CD4-positive, alpha-beta T cell treated with Interferon gamma for 1 hour (primary cell): ENCODE data around the gene LSS.

Source experiments
- DNase-seq: peaks from one replicate; pipeline ENCODE4 v3.0.0-alpha.2; 2020

The LSS gene

DNA sequence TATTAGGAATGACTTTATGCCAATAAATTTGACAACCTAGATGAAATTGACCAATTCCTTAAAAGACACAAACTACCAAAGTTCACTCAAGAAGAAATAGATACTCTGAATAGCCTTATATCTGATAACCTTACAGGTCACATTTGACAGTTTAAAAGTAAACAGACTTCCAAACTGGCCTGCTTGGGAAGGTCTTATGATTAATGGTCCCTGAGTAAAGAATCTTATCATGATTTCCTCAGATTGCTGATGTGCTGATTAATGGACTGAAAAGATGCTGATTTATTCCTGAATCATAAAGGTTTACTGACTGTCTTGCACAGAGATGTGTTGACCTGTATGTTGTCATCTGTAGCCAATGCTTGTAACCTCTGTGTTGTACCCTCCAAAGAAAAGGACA, 63.5 kb downstream of the LSS start:
- no peak for DNase-seq

DNA sequence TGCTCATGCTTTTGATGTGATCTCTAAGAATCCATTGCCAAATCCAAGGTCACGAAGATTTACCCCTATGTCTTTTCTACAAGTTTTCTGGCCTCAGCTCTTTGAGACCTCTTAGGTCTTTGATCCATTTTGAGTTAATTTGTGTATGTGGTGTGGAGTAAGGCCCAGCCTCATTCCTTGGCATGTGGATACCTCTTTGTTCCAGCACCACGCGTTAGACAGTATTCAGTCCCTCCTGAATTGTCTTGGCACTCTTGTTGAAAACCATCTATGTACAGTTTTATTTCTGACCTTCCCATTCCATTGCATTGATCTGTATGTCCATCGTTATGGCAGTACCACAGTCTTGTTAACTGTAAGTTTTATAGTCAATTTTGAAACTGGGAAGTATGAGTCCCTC, 65.2 kb downstream of the LSS start:
- DNase-seq: no peak

- DNase-seq: no peak
Observed at GRCh38 chr21:46161633-46162592, 66.7 kb downstream of the LSS start.

DNA sequence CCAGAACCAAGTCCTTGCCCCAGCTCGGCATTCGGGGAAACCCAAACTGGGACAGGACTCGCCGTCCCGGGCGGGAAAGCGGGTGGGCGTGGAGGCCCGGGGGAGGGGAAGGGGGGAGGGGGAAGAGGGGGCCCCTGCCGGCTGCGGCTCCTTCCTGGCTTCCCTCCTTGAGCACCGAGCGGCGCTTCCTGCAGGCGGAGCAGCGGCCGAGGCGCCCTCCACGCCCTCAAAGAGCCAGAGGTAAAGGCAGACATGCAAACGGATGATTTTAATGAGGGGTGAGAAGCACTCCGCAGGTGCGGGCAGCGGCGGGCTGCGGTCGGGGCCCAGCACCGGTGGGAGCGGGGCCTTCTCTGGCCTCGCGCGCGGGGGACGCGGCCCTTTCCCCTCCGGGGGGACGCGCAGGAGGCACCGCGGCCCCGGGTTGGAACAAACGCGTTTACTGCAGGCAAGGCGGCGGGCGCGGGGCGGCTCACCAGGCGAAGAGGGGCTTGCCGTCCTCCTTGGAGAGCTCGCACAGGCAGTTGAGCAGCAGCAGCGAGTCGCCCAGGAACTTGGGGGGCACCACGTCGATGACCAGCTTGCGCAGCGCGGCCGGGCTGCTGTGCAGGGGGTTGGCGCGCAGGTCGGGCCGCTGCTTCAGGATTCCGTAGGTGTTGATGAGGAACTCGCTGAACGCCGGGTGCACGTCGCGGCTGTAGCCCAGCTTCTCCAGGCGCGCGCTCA, 67.5 kb downstream of the LSS start:
- no peak for DNase-seq

GRCh38 chr21:46160657-46160906, 68.0 kb downstream of the LSS start:
- DNase-seq: no peak

DNA sequence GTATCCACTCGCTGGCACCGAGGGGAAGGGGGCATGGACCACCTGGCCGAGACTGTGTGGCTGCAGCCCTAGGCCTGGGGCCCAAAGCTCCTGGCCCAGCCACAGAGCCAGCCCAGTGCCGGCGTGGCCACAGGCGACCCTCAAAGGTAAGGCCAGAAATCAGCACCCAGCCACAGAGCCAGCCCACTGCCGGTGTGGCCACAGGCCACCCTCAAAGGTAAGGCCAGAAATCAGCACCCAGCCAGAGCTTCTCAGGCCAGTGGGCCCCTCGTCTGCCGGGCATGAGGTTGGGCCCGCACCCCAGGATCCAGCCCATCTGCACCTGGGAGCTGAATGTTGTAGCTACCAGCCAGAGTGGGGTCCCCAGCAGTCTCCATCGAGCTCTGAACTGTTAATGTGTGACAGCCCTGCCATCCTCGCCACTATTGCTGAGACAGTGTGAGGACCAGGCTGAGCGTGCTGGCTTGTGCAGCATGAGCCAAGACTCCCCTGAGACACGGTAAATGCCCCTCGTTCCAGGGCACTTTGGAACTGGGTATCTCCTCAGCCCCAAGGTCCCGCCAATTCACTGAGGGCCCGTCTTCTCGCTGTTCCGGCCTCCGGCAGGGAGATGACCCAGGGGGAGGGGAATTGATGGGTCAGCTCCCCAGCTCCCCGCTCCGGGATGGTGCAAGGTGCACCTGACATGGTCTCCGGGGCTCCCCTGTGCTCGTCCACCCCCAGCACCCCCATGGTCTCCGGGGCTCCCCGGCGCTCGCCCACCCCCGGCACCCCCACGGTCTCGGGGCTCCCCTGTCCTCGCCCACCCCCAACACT, 68.5 kb downstream of the LSS start:
- no peak for DNase-seq

DNA sequence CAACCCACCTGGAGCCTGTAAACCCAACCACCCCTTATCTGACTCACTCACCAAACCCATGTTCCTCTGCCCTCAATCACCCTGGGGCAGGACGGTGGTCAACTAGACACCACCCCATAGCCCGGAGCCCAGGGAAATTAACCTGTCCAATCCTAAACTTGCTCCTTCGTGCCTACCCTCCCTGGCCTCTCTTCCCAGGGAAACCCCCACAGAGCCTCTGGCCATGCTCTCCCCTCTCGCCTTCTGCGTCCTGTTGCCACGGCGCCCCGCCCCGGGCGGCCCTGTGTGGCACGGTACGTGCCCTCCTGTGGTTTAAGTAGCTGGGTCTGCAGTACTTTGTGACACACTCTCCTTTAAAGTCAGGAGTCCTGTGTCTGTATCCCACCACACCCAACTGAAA, 69.2 kb downstream of the LSS start:
- DNase-seq: no peak

DNA sequence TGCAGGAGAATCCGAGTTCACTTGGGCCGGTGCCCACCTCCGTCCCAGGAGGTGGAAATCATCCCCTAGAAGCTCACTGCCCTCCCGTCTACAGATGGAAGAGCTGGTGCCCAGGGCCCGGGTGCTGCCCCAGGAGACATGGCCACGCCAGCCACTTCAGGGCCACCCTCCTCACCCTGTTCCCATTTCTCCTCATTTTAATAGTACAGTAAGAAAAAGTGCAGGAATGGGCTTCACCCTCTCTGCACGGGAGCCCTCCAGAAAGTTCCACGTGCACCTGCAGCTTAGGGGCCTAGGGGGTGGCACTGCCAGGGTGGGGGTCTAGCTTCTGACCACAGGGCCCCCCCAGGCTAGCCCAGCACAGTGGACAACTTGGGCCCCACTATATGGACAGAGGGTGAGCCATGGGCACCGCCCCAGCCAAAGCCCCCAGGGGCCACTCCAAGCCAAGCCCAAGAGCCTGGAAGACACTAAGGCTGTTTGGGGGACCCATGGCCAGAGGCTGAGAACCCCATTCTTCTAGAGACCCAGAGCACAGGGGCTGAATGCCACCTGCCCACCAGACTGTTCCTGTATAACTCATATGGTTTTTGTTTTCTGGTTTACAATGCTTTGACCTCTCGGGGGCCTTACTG, 69.8 kb downstream of the LSS start:
- DNase-seq: no peak

DNA sequence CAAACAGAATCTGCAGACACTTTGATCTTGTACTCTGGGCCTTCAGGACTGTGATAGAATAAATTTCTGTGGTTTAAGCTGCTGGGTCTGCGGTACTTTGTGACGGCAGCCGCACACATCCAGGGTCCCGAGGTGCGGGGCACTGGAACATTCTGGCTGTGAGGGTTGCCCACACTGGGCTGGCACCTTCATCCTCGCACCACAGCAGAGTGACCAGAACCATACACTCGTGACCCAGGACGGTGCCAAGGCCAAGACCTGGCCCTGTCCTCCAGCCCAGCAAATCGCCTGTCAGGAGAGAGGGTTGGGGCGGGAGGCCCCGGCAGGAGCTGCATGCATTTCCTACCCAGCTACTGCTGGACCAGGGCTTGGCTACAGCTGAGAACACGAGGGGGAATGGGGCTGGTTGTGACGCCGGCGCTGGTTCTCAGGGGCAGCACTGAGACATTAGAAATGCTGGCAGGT, 70.6 kb downstream of the LSS start:
- no peak for DNase-seq

- no peak for DNase-seq
Observed at GRCh38 chr21:46157396-46157986, 71.1 kb downstream of the LSS start.

DNA sequence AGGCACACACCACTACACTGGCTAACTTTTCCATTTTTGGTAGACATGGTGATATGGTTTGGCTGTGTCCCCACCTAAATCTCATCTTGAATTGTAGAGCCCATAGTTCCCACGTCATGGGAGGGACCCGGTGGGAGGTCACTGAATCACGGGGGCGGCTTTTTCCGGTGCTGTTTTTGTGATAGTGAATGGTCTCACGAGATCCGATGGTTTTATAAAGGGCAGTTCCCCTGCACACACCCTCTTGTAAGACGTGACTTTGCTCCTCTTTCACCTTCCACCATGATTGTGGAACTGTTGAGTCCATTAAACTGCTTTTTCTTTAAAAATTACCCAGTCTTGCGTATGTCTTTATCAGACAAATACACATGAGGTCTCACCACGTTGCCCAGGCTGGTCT, 71.9 kb downstream of the LSS start:
- DNase-seq: no peak

DNA sequence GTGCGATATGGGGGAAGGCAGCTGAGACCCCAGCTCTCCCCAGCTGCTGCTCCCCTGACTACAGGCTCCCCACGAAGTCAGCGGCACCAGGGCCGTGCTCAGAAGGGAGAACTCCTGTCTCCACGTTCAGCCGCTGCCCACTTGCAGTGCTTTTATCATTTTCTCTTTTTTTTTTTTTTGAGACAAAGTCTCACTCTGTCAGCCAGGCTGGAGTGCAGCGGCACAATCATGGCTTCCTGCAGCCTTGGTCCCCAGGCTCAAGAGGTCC, 72.3 kb downstream of the LSS start:
- no peak for DNase-seq

DNA sequence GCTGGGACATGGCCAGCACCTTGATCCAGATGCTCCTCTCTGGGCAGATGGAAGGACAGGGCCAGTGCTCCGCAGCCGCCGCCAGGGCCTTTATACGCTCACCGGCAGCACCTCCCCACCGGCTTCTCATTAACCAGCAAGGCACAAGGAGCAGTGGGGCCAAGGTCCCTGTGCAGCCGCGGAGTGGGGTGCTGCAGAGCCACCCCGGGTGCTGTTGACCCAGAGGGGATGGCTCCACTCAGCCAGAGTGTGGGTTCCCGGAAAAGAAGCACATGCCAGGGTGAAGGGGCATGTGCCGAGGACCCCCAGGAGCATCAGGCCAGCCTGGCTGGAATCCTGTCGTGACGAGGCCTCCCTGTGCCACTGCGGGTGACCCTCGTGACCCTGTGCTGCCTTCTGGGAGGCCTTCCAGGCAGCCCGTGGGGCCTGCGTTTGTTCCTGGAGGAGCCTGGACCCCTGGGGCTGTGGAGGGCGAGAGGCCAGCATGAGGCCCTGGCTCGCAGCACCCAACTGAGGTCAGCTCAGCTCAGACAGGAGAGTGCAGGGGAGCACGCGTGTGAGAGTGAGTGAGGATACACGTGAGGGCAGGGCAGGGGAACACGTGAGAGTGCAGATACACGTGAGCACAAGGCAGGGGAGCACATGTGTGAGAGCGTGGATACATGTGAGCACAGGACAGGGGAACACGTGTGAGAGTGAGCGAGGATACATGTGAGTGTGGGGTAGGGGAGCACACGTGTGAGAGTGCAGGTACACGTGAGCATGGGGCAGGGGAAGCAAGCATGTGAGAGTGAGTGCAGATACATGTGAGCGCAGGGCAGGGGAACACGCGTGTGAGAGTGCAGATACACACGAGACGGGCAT, 72.8 kb downstream of the LSS start, which contains the start of gene FTCD:
FTCD (minus strand) TSS at position 66 of the 864 bp plus-strand sequence; CDS start at position 10, 56 bp downstream.
- DNase-seq: no peak

DNA sequence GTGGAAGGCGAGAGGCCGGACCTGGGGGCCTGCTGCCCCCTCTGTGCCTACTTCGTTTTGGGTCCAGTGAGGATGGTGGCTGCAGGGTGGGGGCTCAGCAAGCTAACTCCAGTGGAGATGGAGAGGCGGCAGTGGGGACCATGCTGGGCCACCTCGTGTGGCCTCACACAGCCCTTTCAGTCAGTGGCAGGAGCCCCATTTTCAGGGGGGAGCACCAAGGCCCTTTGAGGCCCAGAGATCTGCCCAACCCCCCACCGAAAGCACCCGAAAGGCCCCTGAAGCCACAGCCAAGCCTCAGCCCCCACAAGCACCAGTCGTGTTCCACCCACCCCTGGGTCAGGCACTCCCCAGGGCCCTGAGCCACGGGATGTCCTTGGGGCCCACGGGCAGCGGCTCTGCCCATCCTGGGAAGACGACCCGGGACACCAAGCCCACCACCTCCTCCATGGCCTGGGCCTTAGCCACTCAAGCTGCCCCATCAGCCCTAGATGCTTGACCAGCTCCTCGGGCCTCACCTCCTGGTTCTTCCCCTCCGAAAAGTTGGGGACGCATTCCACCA, 73.5 kb downstream of the LSS start:
- DNase-seq: no peak

DNA sequence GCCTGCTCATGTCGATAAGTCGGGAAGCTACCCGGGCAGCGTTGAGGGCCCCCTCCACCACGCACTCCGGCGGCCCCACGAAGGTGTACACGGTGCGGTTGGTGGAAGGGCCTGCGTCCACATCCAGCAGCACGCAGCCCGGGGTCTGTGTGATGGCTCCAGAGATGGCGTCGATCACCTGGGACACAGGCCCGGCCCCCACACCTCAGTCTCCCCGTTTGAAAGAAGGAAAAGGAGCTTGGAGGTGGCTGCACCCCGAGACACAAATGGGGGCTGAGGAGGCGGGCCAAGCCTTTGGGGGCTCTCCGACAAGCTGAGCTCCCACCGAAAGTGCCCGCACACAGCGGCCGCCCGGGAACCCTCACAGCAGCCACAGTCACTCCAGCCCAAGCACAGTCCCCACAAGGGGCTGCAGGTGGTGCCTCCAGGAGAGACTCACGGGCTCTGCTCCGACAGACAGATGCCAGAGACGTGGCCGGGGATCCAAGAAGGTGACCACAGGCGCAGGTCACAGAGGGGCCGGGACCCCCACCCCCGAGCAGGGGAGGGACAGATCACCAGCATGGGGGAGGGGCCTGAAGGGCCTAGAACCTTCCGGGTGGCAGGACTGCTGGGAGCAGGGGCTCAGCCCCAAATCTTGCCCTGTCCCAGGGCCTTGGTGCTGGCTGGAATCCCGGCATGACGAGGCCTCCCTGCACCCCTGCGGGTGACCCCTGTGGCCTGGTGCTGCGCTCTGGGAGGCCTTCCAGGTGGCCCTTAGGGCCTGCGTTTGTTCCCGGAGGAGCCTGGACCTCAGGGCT, 74.2 kb downstream of the LSS start:
- no peak for DNase-seq

DNA sequence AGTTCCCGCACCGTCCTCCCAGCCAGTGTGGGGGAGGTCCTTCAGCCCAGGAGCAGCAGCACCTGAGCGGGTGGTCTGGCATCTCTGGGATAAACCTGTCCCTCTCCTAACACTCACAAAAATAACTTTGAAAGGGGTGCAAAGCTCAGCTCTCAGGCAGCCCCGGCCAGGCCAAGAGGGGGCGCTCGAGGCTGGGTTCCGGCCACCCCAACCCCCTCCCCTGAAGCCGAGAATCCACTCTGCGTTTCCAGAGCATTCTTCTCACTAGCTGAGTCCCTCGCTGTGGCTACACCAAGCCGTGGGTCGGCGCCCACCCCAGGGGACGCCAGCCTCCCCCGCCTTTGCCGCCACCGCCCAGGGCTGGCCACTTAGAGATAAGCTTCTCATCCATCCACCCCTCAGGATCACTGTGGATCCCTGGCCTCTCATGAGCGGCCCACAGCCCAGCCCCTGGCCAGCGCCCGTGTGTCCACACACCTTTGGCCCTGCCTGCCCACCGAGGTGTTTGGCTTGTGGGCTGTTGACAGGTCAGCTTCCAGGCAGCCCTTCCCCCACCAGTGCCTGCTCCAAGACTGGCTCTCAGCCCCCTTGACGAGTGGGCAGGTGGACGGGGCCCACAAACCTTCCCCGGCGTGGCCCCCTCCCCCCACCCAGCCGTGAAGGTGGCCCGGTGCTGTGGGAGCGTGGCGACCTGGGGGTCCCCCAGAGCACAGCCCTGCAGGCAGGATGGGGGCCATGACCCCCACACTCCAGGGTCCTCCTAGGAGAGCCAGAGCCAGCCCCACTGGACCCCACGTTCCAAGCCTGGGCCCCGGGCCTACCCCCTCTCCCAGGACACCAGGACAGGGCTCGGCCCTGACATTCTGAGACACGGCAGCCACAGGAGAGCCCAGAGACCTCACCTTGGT, 75.1 kb downstream of the LSS start:
- DNase-seq: no peak

DNA sequence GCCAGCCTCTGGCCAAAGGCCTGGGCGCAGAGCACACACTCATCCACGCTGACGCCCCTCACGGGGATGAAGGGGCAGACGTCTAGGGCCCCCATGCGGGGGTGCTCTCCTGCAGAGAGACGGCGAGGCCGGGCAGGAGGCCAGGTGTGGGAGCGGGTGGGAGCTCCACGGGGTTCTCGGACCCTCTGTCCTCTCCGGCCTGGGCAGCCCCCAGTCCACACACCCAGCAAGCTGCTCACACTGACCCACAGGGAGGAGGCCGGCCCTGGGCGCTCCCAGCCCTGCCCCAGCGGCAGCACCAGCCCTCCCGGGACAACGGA, 75.7 kb downstream of the LSS start:
- DNase-seq: no peak

- no peak for DNase-seq
Observed at GRCh38 chr21:46151989-46152926, 76.3 kb downstream of the LSS start.
